Activated B cell treated with CpG ODN at 0.5 μM for 24 hours (primary cell): Measurements from ENCODE around the gene RBM15B. TPM values are rescaled to one million over a fixed set of nuclear protein-coding genes. Genes with fewer than 3 reads are reported as not detected.
"Not testable (repeated sequence)": the region's sequence is repeated elsewhere in the genome, so short reads cannot be mapped to it uniquely, and the experiment has no call there.

Experiments
- ATAC-seq: fragments of 200-7000 bp; cut with Tn5 transposase; one replicate; pipeline ENCODE4 v1.10.0; 2021; ENCODE audit warnings: low read depth, mild to moderate bottlenecking, moderate library complexity
- CTCF ChIA-PET: fragments of 350-600 bp; sonication (Branson Sonifier 250); formaldehyde crosslinking; loops from one replicate; lab custom pipeline; 2021; ENCODE audit warnings: antibody characterized with exemption; lab: Charles Lee
- POLR2A ChIA-PET: fragments of 350-600 bp; sonication (Branson Sonifier 250); formaldehyde crosslinking; loops from one replicate; lab custom pipeline; 2021; ENCODE audit warnings: antibody characterized with exemption; lab: Charles Lee
- DNase-seq: peaks from one replicate; pipeline ENCODE4 v3.0.0; 2022
- H3K27ac Mint-ChIP-seq: one replicate; pipeline ENCODE4 v1.8.0; 2020; ENCODE audit warnings: mixed read lengths
- H3K27me3 Mint-ChIP-seq: one replicate; pipeline ENCODE4 v1.8.0; 2021; ENCODE audit warnings: mixed read lengths
- H3K36me3 Mint-ChIP-seq: one replicate; pipeline ENCODE4 v1.8.0; 2021; ENCODE audit warnings: low read depth, mixed read lengths
- H3K4me1 Mint-ChIP-seq: one replicate; pipeline ENCODE4 v1.8.0; 2021; ENCODE audit warnings: mixed read lengths
- H3K4me3 Mint-ChIP-seq: one replicate; pipeline ENCODE4 v1.8.0; 2020; ENCODE audit warnings: mild to moderate bottlenecking, mixed read lengths
- H3K9me3 Mint-ChIP-seq: one replicate; pipeline ENCODE4 v1.8.0; 2020; ENCODE audit warnings: mixed read lengths
- CTCF ChIP-seq: fragments of 200-600 bp; IDR thresholded peaks from one replicate; pipeline ENCODE4 v1.8.0; 2022; ENCODE audit warnings: antibody characterized with exemption, mild to moderate bottlenecking
- intact Hi-C: fragments of 100-400 bp; cut with micrococcal nuclease; formaldehyde crosslinking; loops from one replicate; pipeline ENCODE4 v1.15.1; 2024
- total RNA-seq: library from RNA; stranded (reverse); gene quantifications from 2 replicates; pipeline ENCODE4 v1.2.3, GENCODE V29; 2022

RBM15B gene
- total RNA-seq, 1 donor from 2014 or later: 28.9 TPM

- ChIA-PET CTCF (interaction anchor here (0.7 to 1.8 kb wide), 6 partner anchors 14 to 771 kb away, joined by 3 to 5 read pairs (median 3); partner anchors contain the start of gene DCAF1), POLR2A (interaction anchor here (0.6 to 3.8 kb wide), 20 partner anchors 9 to 1660 kb away, joined by 3 to 31 read pairs (median 7); partner anchors contain the start of genes C3orf18, CACNA2D2, CISH and DCAF1)
- peak overlapping the region; percentile 93 for H3K27ac Mint-ChIP-seq
- ATAC-seq (no peak), DNase-seq (no peak)
- H3K9me3 Mint-ChIP-seq: no peaks in the 10 kb centered on the region
- H3K4me1 Mint-ChIP-seq: peaks cover 53% of the 10 kb centered on the region
- peak overlapping the region; percentile 99 for H3K4me3 Mint-ChIP-seq
- H3K36me3 Mint-ChIP-seq: peaks cover 32% of the 10 kb centered on the region
- TF ChIP-seq CTCF: no peak
- no peaks in the 10 kb centered on the region for H3K27me3 Mint-ChIP-seq
- intact Hi-C loops: loop anchor here (1.0 to 5.0 kb wide), 6 partner anchors 115 to 1152 kb away; partner anchors contain the start of genes C3orf18, DCAF1, PARP3 and TMEM115
These were observed 5.4 kb upstream of the RBM15B start for GRCh38 chr3:51385621-51386091.

DNA sequence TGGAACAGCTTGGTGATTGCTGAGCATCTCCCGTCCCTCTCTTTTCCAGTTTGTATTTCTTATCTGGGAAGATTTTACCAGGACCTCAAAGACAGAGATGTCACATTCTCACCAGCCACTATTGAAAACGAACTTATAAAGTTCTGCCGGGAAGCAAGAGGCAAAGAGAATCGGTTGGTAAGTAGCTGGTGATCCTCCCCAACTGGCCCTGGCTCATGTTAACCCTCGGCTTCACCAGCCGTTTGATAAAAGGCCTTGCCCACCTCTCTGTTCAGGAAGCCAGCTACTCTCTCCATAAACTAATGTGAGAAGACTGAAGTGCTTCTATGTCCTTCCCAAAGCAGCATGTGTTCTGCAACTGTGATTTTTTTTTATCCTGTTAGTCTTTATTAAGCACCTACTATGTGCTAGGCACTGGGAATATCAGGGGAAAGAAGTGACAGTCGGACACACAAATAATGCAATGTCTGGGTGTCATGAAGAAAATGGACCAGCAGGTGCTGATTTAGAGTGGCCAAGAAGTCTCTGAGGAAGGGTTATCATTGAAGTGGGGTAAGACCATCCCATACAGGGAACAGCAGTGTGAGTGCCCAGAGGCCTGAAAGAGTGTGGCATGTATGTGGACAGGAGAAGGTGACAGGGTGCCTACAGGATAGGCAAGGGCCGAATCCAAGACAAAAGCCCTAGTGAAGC lies 4.8 kb upstream of the RBM15B start:
- TF ChIP-seq CTCF: no peak
- ChIA-PET CTCF (interaction anchor here (0.7 to 1.8 kb wide), 3 partner anchors 15 to 772 kb away, joined by 3 read pairs; no protein-coding TSS in a partner anchor), POLR2A (interaction anchor here (0.6 to 3.8 kb wide), 12 partner anchors 8 to 839 kb away, joined by 3 to 31 read pairs (median 10); partner anchors contain the start of genes C3orf18, CISH, DCAF1 and HEMK1)
- H3K36me3 Mint-ChIP-seq: peaks cover 32% of the 10 kb centered on the region
- peak overlapping the region; percentile 99 for H3K4me3 Mint-ChIP-seq
- H3K27ac Mint-ChIP-seq: peak overlapping the region; percentile 93
- H3K4me1 Mint-ChIP-seq: peaks cover 56% of the 10 kb centered on the region
- intact Hi-C loops: loop anchor here (5.0 kb wide), 1 partner anchor 1151 kb away; the partner anchor contains the start of gene UQCC5
- no peak for DNase-seq
- no peak for ATAC-seq
- no peaks in the 10 kb centered on the region for H3K27me3 Mint-ChIP-seq
- no peaks in the 10 kb centered on the region for H3K9me3 Mint-ChIP-seq

DNA sequence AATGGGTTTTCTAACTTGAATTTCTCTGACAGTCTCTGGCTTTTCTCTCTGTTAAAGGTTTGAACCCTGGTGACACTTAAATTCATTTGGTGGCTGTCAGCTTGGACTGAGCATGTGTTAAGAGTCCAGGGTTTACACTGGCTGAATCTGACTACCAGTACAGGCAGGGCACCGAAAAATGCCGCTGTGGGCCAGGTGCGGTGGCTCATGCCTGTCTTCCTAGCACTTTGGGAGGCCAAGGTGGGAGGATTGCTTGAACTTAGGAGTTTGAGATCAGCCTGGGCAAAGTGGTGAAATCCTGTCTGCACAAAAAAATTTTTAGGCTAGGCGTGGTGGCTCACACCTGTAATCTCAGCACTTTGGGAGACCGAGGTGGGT lies 4.2 kb upstream of the RBM15B start:
- H3K27me3 Mint-ChIP-seq: no peaks in the 10 kb centered on the region

GRCh38 chr3:51387281-51387680 lies 3.8 kb upstream of the RBM15B start:
- not testable (repeated sequence) for DNase-seq, ATAC-seq, H3K27me3 Mint-ChIP-seq, H3K27ac Mint-ChIP-seq, H3K9me3 Mint-ChIP-seq, H3K4me3 Mint-ChIP-seq
- H3K36me3 Mint-ChIP-seq: peaks cover 32% of the 10 kb centered on the region
- peaks cover 60% of the 10 kb centered on the region for H3K4me1 Mint-ChIP-seq
- POLR2A ChIA-PET: interaction anchor here (1.1 to 3.8 kb wide), 3 partner anchors 285 to 817 kb away, joined by 3 to 25 read pairs (median 4); partner anchors contain the start of gene HEMK1
- CTCF ChIA-PET: interaction anchor here (1.2 to 1.4 kb wide), 2 partner anchors 295 to 772 kb away, joined by 3 to 5 read pairs; no protein-coding TSS in a partner anchor
- intact Hi-C loops: loop anchor here (5.0 kb wide), 1 partner anchor 1150 kb away; the partner anchor contains the start of gene UQCC5

More for the DNA sequence above, 4.2 kb upstream of the RBM15B start:
- H3K4me3 Mint-ChIP-seq: peak overlapping the region; percentile 99
- intact Hi-C loops: loop anchor here (5.0 kb wide), 1 partner anchor 1150 kb away; the partner anchor contains the start of gene UQCC5
- CTCF ChIA-PET: interaction anchor here (1.2 kb wide), 1 partner anchor 295 kb away, joined by 3 read pairs; no protein-coding TSS in a partner anchor
- peaks cover 58% of the 10 kb centered on the region for H3K4me1 Mint-ChIP-seq
- H3K27ac Mint-ChIP-seq: peak overlapping the region; percentile 93
- no peaks in the 10 kb centered on the region for H3K9me3 Mint-ChIP-seq
- no peak for DNase-seq
- no peak for ATAC-seq
- TF ChIP-seq CTCF: no peak
- peaks cover 32% of the 10 kb centered on the region for H3K36me3 Mint-ChIP-seq
- POLR2A ChIA-PET: interaction anchor here (1.3 to 3.8 kb wide), 2 partner anchors 285 to 817 kb away, joined by 4 to 25 read pairs; partner anchors contain the start of gene HEMK1

DNA sequence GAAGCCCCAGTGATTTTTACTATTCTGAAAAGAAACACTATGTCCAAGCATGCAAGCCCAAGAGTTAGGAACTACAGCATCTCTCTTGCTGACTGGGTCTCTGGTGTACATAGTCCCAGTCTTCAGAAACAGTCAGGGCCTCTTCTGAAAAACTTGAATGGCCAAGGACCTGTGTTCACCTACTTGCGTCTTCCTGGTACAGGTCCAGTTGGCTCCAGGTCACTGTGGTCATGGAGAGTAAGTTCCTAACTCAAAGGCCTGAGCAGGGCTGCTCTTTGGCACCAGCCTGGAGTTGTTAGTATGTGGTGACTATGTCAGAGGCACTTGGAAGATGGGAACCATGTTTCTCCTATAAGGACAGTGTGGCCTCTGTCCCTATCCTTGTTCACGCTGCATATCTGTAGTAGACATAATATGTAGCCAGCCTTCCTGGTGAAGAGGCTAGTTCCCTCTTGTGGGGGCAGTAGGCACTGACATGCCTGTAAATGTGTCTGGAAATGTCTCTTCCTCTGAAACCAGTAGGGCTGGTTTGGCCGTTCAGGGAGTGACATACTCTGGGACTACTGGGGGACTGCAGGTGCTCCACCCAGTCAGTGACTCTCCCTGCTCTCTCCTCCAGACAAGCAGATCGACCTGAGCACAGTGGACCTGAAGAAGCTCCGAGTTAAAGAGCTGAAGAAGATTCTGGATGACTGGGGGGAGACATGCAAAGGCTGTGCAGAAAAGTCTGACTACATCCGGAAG lies 2.6 kb upstream of the RBM15B start:
- Mint-ChIP-seq H3K27me3 (no peaks in the 10 kb centered on the region), H3K36me3 (peaks cover 43% of the 10 kb centered on the region), H3K9me3 (no peaks in the 10 kb centered on the region), H3K4me3 (no peak overlapping the region), H3K4me1 (peaks cover 66% of the 10 kb centered on the region), H3K27ac (no peak overlapping the region)
- POLR2A ChIA-PET: interaction anchor here (1.0 to 1.5 kb wide), 5 partner anchors 283 to 777 kb away, joined by 3 to 6 read pairs (median 4); partner anchors contain the start of gene CISH
- no peak for DNase-seq
- intact Hi-C loops: loop anchor here (5.0 kb wide), 1 partner anchor 1149 kb away; the partner anchor contains the start of gene UQCC5
- no peak for TF ChIP-seq CTCF
- CTCF ChIA-PET: interaction anchor here (0.9 to 2.4 kb wide), 7 partner anchors 33 to 773 kb away, joined by 3 to 15 read pairs (median 5); partner anchors contain the start of gene MAPKAPK3
- no peak for ATAC-seq
